H9 (cell line): ENCODE measurements around the gene RASL10B. TPM values are rescaled to one million over a fixed set of nuclear protein-coding genes. Genes with fewer than 3 reads are reported as not detected.

Source experiments
- DNase-seq: peaks from one replicate; pipeline ENCODE4 v3.0.0-alpha.2; 2017
- H2AFZ ChIP-seq: one replicate; pipeline ENCODE4 v1.6.1; 2013; ENCODE audit warnings: mild to moderate bottlenecking, low read length, control low read depth, moderate library complexity
- H2AK5ac ChIP-seq: 2 replicates; pipeline ENCODE4 v1.6.1; 2013; ENCODE audit warnings: low read length, control low read depth, mixed read lengths; ENCODE audit not compliant: insufficient read length
- H2BK120ac ChIP-seq: one replicate; pipeline ENCODE4 v1.6.1; 2013; ENCODE audit warnings: low read depth, mild to moderate bottlenecking, low read length, control low read depth, inconsistent platforms; ENCODE audit not compliant: poor library complexity, severe bottlenecking
- H2BK12ac ChIP-seq: 2 replicates; pipeline ENCODE4 v1.6.1; 2013; ENCODE audit warnings: low read length, control low read depth, mixed read lengths, low read depth; ENCODE audit not compliant: insufficient read length
- H2BK15ac ChIP-seq: 2 replicates; pipeline ENCODE4 v1.6.1; 2013; ENCODE audit warnings: low read depth, low read length, control low read depth
- H2BK20ac ChIP-seq: one replicate; pipeline ENCODE4 v1.6.1; 2013; ENCODE audit warnings: low read depth, mild to moderate bottlenecking, low read length, control low read depth, inconsistent platforms; ENCODE audit not compliant: poor library complexity, severe bottlenecking
- H2BK5ac ChIP-seq: 2 replicates; pipeline ENCODE4 v1.6.1; 2013; ENCODE audit warnings: low read length, control low read depth, mixed read lengths; ENCODE audit not compliant: insufficient read length
- H3K14ac ChIP-seq: 2 replicates; pipeline ENCODE4 v1.6.1; 2013; ENCODE audit warnings: low read length, control low read depth; ENCODE audit not compliant: insufficient read depth
- H3K18ac ChIP-seq: 2 replicates; pipeline ENCODE4 v1.6.1; 2013; ENCODE audit warnings: low read depth, mild to moderate bottlenecking, mixed read lengths, low read length, control low read depth; ENCODE audit not compliant: insufficient read length
- H3K23ac ChIP-seq: 2 replicates; pipeline ENCODE4 v1.6.1; 2013; ENCODE audit warnings: low read length, control low read depth, mixed read lengths, low read depth; ENCODE audit not compliant: insufficient read length
- H3K23me2 ChIP-seq: 2 replicates; pipeline ENCODE4 v1.6.1; 2013; ENCODE audit warnings: low read depth, mild to moderate bottlenecking, mixed read lengths, low read length, control low read depth; ENCODE audit not compliant: insufficient read length, poor library complexity, severe bottlenecking
- H3K27ac ChIP-seq: 2 replicates; pipeline ENCODE4 v1.5.1; 2013; ENCODE audit warnings: low read length, control low read depth, mixed read lengths, low read depth; ENCODE audit not compliant: insufficient read length
- H3K27me3 ChIP-seq: 2 replicates; pipeline ENCODE4 v1.6.1; 2013; ENCODE audit warnings: low read length, control low read depth, inconsistent platforms; ENCODE audit not compliant: insufficient read depth
- H3K4ac ChIP-seq: 2 replicates; pipeline ENCODE4 v1.6.1; 2013; ENCODE audit warnings: low read depth, mild to moderate bottlenecking, control low read depth, inconsistent platforms, low read length, moderate library complexity
- H3K4me1 ChIP-seq: 2 replicates; pipeline ENCODE4 v1.6.1; 2013; ENCODE audit warnings: low read length, control low read depth, inconsistent platforms; ENCODE audit not compliant: insufficient read depth
- H3K4me2 ChIP-seq: 2 replicates; pipeline ENCODE4 v1.6.1; 2013; ENCODE audit warnings: low read length, control low read depth, mixed read lengths; ENCODE audit not compliant: insufficient read length, insufficient read depth
- H3K56ac ChIP-seq: 2 replicates; pipeline ENCODE4 v1.6.1; 2013; ENCODE audit warnings: low read depth, mild to moderate bottlenecking, mixed read lengths, low read length, control low read depth; ENCODE audit not compliant: insufficient read length
- H3K79me1 ChIP-seq: 2 replicates; pipeline ENCODE4 v1.6.1; 2013; ENCODE audit warnings: low read depth, mild to moderate bottlenecking, moderate library complexity, low read length, control low read depth, inconsistent platforms; ENCODE audit not compliant: insufficient read depth, poor library complexity, severe bottlenecking
- H3K79me2 ChIP-seq: 2 replicates; pipeline ENCODE4 v1.6.1; 2013; ENCODE audit warnings: low read length, control low read depth, inconsistent platforms; ENCODE audit not compliant: insufficient read depth
- H3K9ac ChIP-seq: 2 replicates; pipeline ENCODE4 v1.6.1; 2013; ENCODE audit warnings: low read length, control low read depth, mixed read lengths; ENCODE audit not compliant: insufficient read length; ENCODE audit errors: extremely low read depth
- H3K9me3 ChIP-seq: one replicate; pipeline ENCODE4 v1.6.1; 2013; ENCODE audit warnings: low read depth, low read length, inconsistent platforms; ENCODE audit not compliant: control insufficient read depth
- H3T11ph ChIP-seq: one replicate; pipeline ENCODE4 v1.6.1; 2013; ENCODE audit warnings: mild to moderate bottlenecking, low read length, control low read depth, inconsistent platforms
- H4K20me1 ChIP-seq: one replicate; pipeline ENCODE4 v1.6.1; 2013; ENCODE audit not compliant: control insufficient read depth, insufficient read length, insufficient read depth
- H4K5ac ChIP-seq: 2 replicates; pipeline ENCODE4 v1.6.1; 2013; ENCODE audit warnings: low read depth, mild to moderate bottlenecking, mixed read lengths, low read length, control low read depth; ENCODE audit not compliant: insufficient read length
- H4K8ac ChIP-seq: replicated peaks from 2 replicates; pipeline ENCODE4 v1.6.1; 2013; ENCODE audit warnings: low read length, control low read depth, mixed read lengths, low read depth; ENCODE audit not compliant: insufficient read length
- H4K91ac ChIP-seq: 2 replicates; pipeline ENCODE4 v1.6.1; 2013; ENCODE audit warnings: low read depth, mild to moderate bottlenecking, moderate library complexity, mixed read lengths, low read length, control low read depth; ENCODE audit not compliant: insufficient read length
- H3K27ac Mint-ChIP-seq, 3 experiments: 2 replicates in 2 of 3; 3 replicates in 1 of 3; pipeline ENCODE4 v1.8.0; 2020 to 2021; ENCODE audit warnings: mixed read lengths in 3 of 3, mild to moderate bottlenecking in 1 of 3, moderate library complexity in 1 of 3
- H3K27me3 Mint-ChIP-seq: 2 replicates; pipeline ENCODE4 v1.8.0; 2021; ENCODE audit warnings: low read depth, mild to moderate bottlenecking, moderate library complexity, mixed read lengths
- H3K36me3 Mint-ChIP-seq, 3 experiments: 2 replicates in 2 of 3; 3 replicates in 1 of 3; pipeline ENCODE4 v1.8.0; 2020 to 2021; ENCODE audit warnings: low read depth in 3 of 3, mixed read lengths in 3 of 3; ENCODE audit not compliant: insufficient read depth in 1 of 3
- H3K4me1 Mint-ChIP-seq, 2 experiments: 2 replicates each; pipeline ENCODE4 v1.8.0; 2020; ENCODE audit warnings: mixed read lengths in 2 of 2
- H3K4me3 Mint-ChIP-seq, 2 experiments: 2 replicates in 1 of 2; 3 replicates in 1 of 2; pipeline ENCODE4 v1.8.0; 2020 to 2021; ENCODE audit warnings: mild to moderate bottlenecking in 2 of 2, mixed read lengths in 2 of 2, moderate library complexity in 1 of 2
- H3K9me3 Mint-ChIP-seq, 2 experiments: 2 replicates in 1 of 2; 3 replicates in 1 of 2; pipeline ENCODE4 v1.8.0; 2020; ENCODE audit warnings: mild to moderate bottlenecking in 2 of 2, mixed read lengths in 2 of 2, moderate library complexity in 1 of 2
- WGBS: extraction: QIAGEN DNeasy Blood & Tissue Kit; methylation state at CpG from one replicate; pipeline ENCODE4 v1.1.7; 2013; ENCODE audit warnings: missing lambda C conversion rate, low lambda C conversion rate, mixed read lengths; ENCODE audit not compliant: insufficient read length; ENCODE audit errors: extremely low coverage; 5-methylcytosine and 5-hydroxymethylcytosine counted together
- total RNA-seq: library from RNA; stranded (reverse); gene quantifications from 2 replicates; pipeline ENCODE4 v1.2.1, GENCODE V29; 2021
- TF ChIP-seq, protein P1 (sequence below): fragments of 200-600 bp; sonication (generic); conservative IDR thresholded peaks from 3 replicates; pipeline ENCODE4 v1.8.0; 2021; ENCODE audit warnings: antibody characterized with exemption, mild to moderate bottlenecking

Gene RASL10B
- total RNA-seq, 1 experiment from 2014 or later: 15.9 TPM

DNA sequence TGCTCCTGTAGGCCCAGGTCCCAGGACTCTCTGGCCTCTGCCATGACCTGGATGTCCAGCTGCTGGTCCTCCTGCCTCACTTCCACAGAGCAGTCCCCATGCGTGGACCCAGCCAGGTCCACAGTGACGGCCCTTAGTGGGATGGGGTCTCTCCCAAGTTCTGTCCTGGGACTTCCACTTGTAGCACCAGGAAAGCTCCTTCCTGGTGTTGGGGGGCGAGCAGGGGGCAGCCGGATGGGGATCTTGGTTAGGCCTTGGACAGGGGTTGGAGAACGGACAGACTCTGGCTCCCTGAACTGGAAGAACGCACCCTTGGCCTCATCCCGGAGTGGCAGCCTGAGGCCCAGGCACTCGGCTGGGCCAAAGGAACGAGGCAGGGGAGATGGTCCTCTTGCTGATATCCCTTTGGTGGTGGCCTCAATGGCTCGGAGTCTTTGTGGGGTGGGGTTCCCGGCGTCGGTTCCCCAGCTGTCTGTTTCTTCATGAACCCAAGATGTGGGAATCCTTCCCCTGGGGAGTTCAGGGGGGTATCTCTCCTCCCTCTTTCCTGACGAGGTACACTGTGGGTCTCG lies 14.4 kb downstream of the RASL10B start:
- H4K20me1 ChIP-seq: no peaks in the 10 kb centered on the region
- peaks cover 4% of the 10 kb centered on the region for H3K23me2 ChIP-seq
- H3K56ac ChIP-seq: no peak overlapping the region
- H2BK120ac ChIP-seq: no peak overlapping the region
- no peaks in the 10 kb centered on the region for H3K4me1 ChIP-seq
- H3K9ac ChIP-seq: no peak overlapping the region
- no peak overlapping the region for H3K4me3 Mint-ChIP-seq
- H3K9me3 Mint-ChIP-seq: peaks cover 0 to 1% of the 10 kb centered on the region in 2 experiments; a peak in 2 of 5 replicates
- H3T11ph ChIP-seq: no peak overlapping the region
- H3K18ac ChIP-seq: no peak overlapping the region
- H2BK5ac ChIP-seq: no peak overlapping the region
- H2AFZ ChIP-seq: no peak overlapping the region
- H3K27me3 ChIP-seq: peaks cover 9% of the 10 kb centered on the region; the same call in 1 of the 2 replicates
- no peak overlapping the region for H4K8ac ChIP-seq
- TF ChIP-seq, protein P1, sequence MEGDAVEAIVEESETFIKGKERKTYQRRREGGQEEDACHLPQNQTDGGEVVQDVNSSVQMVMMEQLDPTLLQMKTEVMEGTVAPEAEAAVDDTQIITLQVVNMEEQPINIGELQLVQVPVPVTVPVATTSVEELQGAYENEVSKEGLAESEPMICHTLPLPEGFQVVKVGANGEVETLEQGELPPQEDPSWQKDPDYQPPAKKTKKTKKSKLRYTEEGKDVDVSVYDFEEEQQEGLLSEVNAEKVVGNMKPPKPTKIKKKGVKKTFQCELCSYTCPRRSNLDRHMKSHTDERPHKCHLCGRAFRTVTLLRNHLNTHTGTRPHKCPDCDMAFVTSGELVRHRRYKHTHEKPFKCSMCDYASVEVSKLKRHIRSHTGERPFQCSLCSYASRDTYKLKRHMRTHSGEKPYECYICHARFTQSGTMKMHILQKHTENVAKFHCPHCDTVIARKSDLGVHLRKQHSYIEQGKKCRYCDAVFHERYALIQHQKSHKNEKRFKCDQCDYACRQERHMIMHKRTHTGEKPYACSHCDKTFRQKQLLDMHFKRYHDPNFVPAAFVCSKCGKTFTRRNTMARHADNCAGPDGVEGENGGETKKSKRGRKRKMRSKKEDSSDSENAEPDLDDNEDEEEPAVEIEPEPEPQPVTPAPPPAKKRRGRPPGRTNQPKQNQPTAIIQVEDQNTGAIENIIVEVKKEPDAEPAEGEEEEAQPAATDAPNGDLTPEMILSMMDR: no peak
- H4K91ac ChIP-seq: no peak overlapping the region
- peaks cover 59% of the 10 kb centered on the region for H3K27me3 Mint-ChIP-seq
- H2AK5ac ChIP-seq: no peak overlapping the region
- no CpG with 5 or more reads among the region's 15 CpGs for WGBS
- no peaks in the 10 kb centered on the region for H3K36me3 Mint-ChIP-seq
- no peak overlapping the region for H3K27ac Mint-ChIP-seq
- peaks cover 17 to 28% of the 10 kb centered on the region in 2 experiments for H3K4me1 Mint-ChIP-seq
- no peak overlapping the region for H4K5ac ChIP-seq
- no peaks in the 10 kb centered on the region for H3K79me2 ChIP-seq
- no peak overlapping the region for H2BK15ac ChIP-seq
- no peak overlapping the region for H3K27ac ChIP-seq
- no peak overlapping the region for H3K4ac ChIP-seq
- H2BK12ac ChIP-seq: no peak overlapping the region
- H2BK20ac ChIP-seq: no peak overlapping the region
- H3K14ac ChIP-seq: no peak overlapping the region; the same call in 1 of the 2 replicates
- H3K4me2 ChIP-seq: no peak overlapping the region
- H3K23ac ChIP-seq: no peak overlapping the region
- H3K9me3 ChIP-seq: no peaks in the 10 kb centered on the region
- no peaks in the 10 kb centered on the region for H3K79me1 ChIP-seq
- DNase-seq: no peak
